CD4-positive, alpha-beta T cell treated with Interleukin-17A for 4 hours (primary cell): ENCODE results near the gene EPS8L3.
"Not testable (repeated sequence)": the region's sequence is repeated elsewhere in the genome, so short reads cannot be mapped to it uniquely, and the experiment has no call there.

Experiments
- DNase-seq: peaks from one replicate; pipeline ENCODE4 v3.0.0-alpha.2; 2020; ENCODE audit warnings: mixed read lengths

Gene EPS8L3

DNA sequence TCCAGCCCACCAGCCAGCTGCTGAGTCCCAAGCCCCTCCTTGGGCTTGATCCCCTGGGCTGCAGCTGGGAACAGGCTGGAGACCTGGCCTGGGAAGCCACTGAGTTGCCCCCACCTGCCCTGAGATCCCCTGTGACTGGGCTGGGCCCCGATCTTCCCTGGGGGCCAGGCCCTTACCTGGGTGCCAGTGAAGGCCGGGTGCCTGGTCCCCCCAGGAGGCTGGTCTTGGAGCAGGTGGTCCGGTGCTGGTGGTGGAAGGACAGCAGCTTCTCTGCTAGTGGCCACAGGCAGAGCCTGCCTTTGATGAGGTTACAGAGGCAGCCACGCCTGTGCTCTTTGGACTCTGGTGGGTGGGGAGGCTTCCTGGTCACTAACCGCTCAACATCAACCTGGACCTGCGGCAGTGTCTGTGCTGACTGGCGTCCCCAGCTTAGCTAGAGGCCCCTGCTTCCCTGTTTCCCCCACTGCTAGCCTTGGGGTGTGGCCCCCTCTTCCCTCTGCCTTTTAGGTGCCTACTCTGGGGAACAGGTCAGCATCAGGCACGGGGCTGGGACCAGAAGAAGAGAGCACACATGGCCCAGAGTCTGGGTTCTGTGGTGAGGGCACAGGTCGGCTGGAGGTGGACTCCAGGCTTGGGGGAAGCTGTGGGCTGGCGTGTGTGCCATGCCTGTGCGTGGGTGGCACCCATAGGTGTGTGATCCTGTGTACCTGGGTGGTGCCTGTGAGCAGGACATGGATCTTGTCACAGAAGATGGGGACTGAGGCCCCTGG lies at the start of gene EPS8L3:
EPS8L3 (minus strand) TSS at position 278 of the 770 bp plus-strand sequence. CDS start 2,174 bp downstream, outside the sequence.
- no peak for DNase-seq

GRCh38 chr1:109812691-109813393 lies 49.1 kb upstream of the EPS8L3 start:
- no peak for DNase-seq

- DNase-seq: no peak
These were observed 45.0 kb upstream of the EPS8L3 start for GRCh38 chr1:109808703-109809102.

GRCh38 chr1:109807822-109808680 lies 44.3 kb upstream of the EPS8L3 start:
- DNase-seq: no peak

DNA sequence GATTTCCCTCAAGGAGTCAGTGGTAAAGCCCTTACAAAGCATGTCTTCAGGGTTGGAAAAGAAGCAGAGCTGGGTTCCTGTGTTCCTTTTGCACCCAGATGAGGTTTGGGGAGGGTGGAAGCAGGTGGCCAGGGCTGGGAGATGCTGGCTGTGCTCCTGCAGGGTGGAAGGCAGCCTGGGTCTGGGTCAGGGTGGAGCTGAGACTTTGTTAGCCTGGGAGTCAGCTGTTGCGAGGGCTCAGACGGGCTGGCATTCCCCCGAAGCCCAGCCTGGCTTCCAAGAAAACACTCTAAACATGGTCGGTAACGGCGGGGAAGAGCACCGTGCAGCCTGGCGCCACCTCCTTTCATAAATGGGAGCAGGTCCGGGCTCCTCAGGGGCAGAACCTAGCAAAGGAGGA lies 43.7 kb upstream of the EPS8L3 start:
- DNase-seq: no peak

DNA sequence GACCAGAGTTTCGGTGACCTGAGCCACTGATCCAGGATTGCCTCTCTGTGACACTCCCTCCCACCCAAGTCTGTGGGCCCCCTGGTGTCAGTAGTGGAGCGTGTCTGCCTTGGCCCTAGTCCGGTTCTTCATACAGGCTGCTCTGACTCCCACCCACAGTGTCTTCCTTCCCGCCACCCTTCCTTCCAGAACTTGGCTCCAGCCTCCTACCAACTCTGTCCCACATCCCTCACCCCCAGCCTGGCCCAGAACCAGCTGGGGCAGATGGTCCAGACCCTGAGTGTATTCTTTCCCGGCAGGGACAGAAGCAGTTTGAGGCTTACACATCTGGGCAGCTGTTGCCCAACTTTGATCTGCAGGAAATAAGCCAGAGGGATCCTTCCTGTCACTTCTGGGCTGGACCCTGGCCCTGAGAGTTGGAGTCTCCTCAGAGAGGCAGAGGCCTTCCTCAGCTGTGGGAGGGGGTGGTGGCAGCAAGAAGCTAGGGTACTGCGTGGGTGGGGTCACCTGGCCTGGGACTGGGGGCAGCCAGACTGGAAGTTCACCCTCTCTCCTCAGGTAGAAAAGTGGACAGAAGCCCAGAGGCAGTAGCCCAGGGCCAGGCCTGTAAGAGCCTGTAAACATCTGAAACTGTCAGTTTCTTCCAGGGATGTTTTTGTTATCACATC lies 43.1 kb upstream of the EPS8L3 start:
- no peak for DNase-seq

DNA sequence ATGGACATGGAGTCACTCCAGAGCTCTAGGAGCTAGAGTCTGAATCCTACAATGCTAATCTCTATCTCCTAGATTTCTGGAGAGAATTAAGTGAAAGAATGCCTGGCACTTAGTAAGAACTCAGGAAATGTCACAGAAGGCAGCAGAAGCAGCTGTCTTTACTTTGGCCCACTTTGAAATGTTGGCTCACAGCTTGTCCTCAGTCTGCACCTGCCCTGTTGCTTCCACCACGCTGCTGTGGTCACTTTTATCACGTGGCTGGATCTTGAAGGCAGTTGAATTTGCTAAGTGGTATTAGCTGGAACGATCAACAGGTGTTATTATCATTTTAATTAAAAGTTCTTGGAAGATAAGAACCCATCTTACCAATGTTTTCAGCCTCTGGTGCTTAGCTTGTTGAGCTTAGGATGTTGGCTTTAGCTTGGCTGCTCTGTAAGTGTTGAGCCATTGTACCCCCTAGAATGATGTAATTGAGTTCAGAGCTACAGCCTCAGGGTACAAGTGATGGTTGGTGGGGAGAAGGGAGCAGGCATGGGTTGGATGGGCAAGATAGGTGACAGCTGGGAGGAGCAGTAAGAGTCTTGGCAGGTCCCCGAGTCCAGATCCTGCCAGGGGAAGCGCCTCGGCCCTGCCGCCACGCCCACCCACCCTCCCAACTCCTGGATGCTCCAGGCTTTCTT lies 41.9 kb upstream of the EPS8L3 start:
- no peak for DNase-seq

- DNase-seq: no peak
These were observed 40.9 kb upstream of the EPS8L3 start for GRCh38 chr1:109804660-109805059.

DNA sequence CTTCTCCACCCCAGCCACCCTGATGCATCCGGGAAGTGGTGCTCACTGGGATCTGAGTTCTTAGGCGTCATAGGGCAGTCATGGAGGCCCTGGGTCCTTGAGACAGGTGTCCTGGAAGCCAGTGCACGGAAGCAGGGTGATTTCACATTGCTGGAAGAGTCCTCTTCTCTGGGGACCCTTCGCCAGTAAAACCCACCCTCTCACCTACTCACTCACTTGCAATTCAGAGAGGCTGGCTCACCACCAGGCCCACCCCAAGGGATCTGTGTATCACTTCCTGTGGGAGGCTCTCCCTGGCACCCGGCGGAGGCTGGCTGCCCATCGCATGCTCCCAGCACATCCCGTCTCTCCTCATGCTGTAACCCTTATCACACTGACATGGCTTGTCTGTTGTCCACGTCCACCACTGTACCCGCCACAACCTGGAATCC lies 40.2 kb upstream of the EPS8L3 start:
- peak; percentile 17 for DNase-seq

DNA sequence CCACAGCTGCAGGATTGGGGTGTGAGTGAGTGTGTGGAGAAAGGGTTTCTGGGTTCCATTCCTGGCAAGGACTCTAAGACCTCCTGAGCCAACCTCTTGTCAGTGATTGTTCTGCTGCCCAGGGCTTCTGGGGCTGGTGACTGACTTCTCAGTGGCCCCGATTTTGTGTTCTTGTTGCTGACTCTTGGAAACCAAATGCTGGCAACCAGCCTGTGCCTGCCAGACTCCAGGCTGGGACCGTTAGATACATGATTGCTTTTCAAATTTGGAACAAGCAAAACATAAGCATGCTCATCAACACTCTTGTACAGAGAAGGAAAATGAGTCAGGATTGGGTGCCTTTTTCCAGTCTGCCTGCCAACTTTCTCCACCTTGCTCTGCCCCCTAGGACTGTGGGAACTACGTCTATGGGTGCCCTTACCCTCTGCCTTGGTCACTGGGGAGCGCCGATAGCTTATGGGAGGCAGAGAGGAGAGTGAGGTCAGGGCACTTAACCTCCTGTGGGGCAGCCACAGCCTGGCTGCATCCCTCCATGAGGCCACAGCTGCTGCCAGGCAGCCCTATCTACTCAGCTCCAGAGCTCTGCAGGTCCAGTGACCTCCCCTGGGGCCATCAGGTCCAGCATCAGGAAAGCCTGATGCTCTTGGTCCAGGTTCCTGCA lies 39.3 kb upstream of the EPS8L3 start:
- no peak for DNase-seq

- peak; percentile 55 for DNase-seq
These were observed 38.6 kb upstream of the EPS8L3 start for GRCh38 chr1:109802136-109802900.

DNA sequence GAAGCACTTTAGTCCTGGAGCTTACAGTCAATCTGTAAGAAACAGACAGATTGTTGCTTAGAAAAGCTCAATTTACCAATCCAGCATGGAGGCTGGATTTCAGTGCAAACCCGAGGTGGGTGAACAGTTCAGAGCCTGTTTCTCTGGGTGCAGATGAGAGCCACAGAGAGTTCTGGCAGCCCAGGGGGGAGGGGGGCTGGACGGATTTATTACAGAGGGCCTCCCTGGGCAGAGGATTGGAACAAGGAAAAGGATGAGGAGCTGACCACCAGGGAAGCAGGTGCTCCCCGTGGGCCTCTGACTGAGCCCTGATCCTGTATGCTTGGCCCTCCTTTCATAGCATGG lies 38.0 kb upstream of the EPS8L3 start:
- no peak for DNase-seq

DNA sequence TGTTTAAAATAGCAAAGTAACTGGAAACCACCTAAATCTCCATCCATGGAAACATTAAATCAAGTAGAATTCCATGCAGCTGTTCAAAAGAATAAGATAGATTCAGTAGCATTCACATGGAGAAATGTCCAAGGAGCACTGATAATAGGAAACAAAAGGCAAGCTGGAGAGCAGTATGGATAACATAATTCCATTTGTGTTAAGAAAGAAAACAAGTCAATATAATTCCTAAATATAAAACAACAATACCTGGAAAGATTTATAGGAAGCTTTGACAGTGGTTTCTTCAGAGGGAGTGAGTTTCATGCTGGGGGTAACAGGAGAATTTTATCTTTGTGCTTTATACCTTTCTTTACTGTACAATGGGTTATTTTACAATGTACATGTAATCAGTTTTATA lies 36.6 kb upstream of the EPS8L3 start:
- no peak for DNase-seq

GRCh38 chr1:109799445-109799844 lies 35.7 kb upstream of the EPS8L3 start:
- no peak for DNase-seq

- DNase-seq: not testable (repeated sequence)
These were observed 33.5 kb upstream of the EPS8L3 start for GRCh38 chr1:109797303-109797595.

DNA sequence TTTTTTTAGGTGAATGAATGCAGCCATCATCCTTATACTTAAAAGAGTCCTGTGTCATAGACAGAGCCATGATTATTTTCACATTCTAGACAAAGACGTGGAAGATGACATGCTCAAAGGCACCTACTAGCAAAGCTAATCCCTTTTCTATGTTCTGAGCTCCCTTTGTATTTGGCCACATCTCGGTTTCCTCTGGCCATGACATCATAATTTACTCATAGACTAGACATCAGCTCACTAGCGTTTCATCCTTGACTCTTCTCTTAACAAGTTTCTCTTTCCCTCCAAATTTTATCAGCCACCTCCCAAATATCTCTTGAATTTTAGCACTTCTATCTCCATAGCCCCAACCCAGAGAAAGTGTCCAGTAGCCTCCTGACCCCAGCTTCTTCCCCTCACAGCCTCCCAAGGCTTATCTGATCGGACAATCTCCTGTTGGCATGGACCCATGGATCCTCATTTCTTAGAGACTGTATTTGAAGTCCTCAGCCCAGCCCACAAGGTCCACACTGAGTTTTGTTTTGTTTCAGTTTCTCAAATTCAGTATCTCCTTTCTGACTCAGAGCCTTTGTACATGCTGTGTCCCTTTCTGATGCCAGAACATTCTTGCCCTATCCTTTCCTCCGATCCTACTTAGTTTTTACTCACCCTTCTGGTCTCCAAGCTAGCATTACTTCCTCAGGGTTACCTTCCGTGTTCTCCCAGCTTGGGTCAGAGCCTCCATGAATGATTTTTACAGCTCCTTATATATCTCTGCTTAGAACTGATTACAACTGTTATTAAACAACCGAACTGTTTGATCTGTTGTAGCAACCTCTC lies 33.0 kb upstream of the EPS8L3 start:
- no peak for DNase-seq

- no peak for DNase-seq
These were observed 30.8 kb upstream of the EPS8L3 start for GRCh38 chr1:109794319-109795132.

- peak; percentile 61 for DNase-seq
These were observed 30.0 kb upstream of the EPS8L3 start for GRCh38 chr1:109793486-109794318.
